NCI-H446 treated with DMSO at 0.1 percent for 48 hours (cell line): Measurements from ENCODE around the gene SV2C.
"Not testable (repeated sequence)": the region's sequence is repeated elsewhere in the genome, so short reads cannot be mapped to it uniquely, and the experiment has no call there.

ENCODE experiments used
- DNase-seq: peaks from one replicate; lab custom pipeline; 2025; lab: John Stamatoyannopoulos, UW

SV2C gene

GRCh38 chr5:76199336-76200318 is 116.4 kb downstream of the SV2C start:
- no peak for DNase-seq

- DNase-seq, result no peak
Observed at GRCh38 chr5:76202182-76202581, 119.0 kb downstream of the SV2C start.

GRCh38 chr5:76204191-76204590 is 121.0 kb downstream of the SV2C start:
- DNase-seq, result no peak

GRCh38 chr5:76204713-76205112 is 121.5 kb downstream of the SV2C start:
- no peak for DNase-seq

- no peak for DNase-seq
Observed at GRCh38 chr5:76207120-76207519, 123.9 kb downstream of the SV2C start.

- no peak for DNase-seq
Observed at GRCh38 chr5:76209297-76209696, 126.1 kb downstream of the SV2C start.

GRCh38 chr5:76210946-76211345 is 127.8 kb downstream of the SV2C start:
- no peak for DNase-seq

GRCh38 chr5:76213858-76214257 is 130.7 kb downstream of the SV2C start:
- no peak for DNase-seq

GRCh38 chr5:76216748-76217147 is 133.6 kb downstream of the SV2C start:
- DNase-seq, result no peak

GRCh38 chr5:76219636-76220035 is 136.5 kb downstream of the SV2C start:
- DNase-seq, result no peak

GRCh38 chr5:76221311-76221710 is 138.1 kb downstream of the SV2C start:
- no peak for DNase-seq

- no peak for DNase-seq
Observed at GRCh38 chr5:76222318-76222717, 139.1 kb downstream of the SV2C start.

GRCh38 chr5:76223696-76224095 is 140.5 kb downstream of the SV2C start:
- DNase-seq, result no peak

GRCh38 chr5:76224898-76225297 is 141.7 kb downstream of the SV2C start:
- DNase-seq, result no peak

- no peak for DNase-seq
Observed at GRCh38 chr5:76225336-76225735, 142.2 kb downstream of the SV2C start.

GRCh38 chr5:76229900-76230299 is 146.7 kb downstream of the SV2C start:
- DNase-seq, result no peak

- no peak for DNase-seq
Observed at GRCh38 chr5:76230711-76231285, 147.6 kb downstream of the SV2C start.

GRCh38 chr5:76234665-76235064 is 151.5 kb downstream of the SV2C start:
- no peak for DNase-seq

GRCh38 chr5:76236684-76237083 is 153.5 kb downstream of the SV2C start:
- DNase-seq, result no peak

GRCh38 chr5:76240336-76240735 is 157.2 kb downstream of the SV2C start:
- DNase-seq, result no peak

- not testable (repeated sequence) for DNase-seq
Observed at GRCh38 chr5:76242155-76242554, 159.0 kb downstream of the SV2C start.

GRCh38 chr5:76245590-76245989 is 162.4 kb downstream of the SV2C start:
- DNase-seq, result no peak

- DNase-seq, result no peak
Observed at GRCh38 chr5:76249621-76250020, 166.4 kb downstream of the SV2C start.
